H54 (cell line): Measurements from ENCODE around the gene YIPF6.
"Not testable (repeated sequence)": the region's sequence is repeated elsewhere in the genome, so short reads cannot be mapped to it uniquely, and the experiment has no call there.

Experiments used
- DNase-seq: peaks from one replicate; pipeline ENCODE4 v3.0.0; 2011; ENCODE audit warnings: low spot score, mixed read lengths; ENCODE audit not compliant: insufficient read length
- FAIRE-seq: peaks from 3 replicates; lab custom pipeline; 2011; peaks lifted over from hg19 to GRCh38; lab: Jason Lieb, UNC
- POLR2A ChIP-seq: IDR thresholded peaks from 2 replicates; pipeline ENCODE4 v1.6.1; 2011; ENCODE audit warnings: low read depth, mild to moderate bottlenecking, low read length

The YIPF6 gene, protein sequence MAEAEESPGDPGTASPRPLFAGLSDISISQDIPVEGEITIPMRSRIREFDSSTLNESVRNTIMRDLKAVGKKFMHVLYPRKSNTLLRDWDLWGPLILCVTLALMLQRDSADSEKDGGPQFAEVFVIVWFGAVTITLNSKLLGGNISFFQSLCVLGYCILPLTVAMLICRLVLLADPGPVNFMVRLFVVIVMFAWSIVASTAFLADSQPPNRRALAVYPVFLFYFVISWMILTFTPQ

GRCh38 chrX:68498508-68499379 lies at the start of gene YIPF6:
Gene YIPF6, plus strand, starts transcription at chrX:68499051. Its CDS starts 16 bp downstream, at chrX:68499067.
- TF ChIP-seq POLR2A, result peak; percentile 93
- DNase-seq, result peak; percentile 61
- FAIRE-seq, result peak; percentile 65

- FAIRE-seq, result no peak
- DNase-seq, result no peak
- no peak for TF ChIP-seq POLR2A
Observed at GRCh38 chrX:68451720-68452119, 47.1 kb upstream of the YIPF6 start.

DNA sequence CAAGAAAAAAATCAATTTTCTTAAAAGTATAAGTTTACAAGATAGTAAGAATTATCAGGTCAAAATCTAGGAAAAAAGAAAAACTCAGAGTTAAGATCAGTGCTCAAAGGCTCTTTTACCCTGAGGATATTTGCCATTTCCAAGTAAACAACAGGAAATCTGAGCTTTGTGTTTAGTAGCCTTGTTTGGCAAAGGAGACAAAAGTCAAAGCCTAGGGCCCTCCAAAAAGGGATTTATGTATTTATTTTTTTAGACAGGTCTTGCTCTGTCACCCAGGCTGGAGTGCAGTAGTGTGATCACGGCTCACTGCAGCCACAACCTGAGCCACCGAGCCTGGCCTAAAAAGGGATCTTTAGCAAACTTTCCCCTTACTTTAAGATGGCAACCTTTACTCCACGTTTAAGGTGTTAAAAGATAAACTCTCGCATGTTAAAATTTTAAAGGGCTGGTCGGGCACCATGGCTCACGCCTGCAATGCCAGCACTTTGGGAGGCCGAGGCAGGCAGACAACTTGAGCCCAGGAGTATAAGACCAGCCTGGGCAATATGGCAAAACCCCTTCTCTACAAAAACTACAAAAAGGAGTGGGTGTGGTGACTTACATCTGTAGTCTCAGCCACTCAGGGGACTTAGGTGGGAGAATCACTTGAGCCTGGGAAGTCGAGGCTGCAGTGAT lies 44.2 kb upstream of the YIPF6 start:
- DNase-seq (no peak), FAIRE-seq (no peak)
- no peak for TF ChIP-seq POLR2A

DNA sequence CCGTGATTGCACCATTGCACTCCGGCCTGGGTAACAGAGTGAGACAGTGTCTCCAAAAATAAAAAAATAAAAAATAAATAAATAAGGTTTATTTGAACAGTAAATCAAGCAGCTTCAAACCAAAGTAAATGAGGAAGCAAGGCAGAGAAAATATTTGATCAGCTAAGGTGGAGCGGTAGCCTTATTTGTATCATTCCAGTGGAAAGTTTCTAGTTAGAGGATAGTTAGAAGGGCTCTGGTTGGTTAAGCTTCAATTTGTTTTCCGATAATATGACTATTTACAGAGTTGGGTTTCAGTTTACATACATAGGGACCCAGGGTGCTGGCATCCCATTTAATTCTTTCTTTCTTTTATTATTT lies 43.7 kb upstream of the YIPF6 start:
- DNase-seq (no peak), FAIRE-seq (no peak)
- TF ChIP-seq POLR2A, result no peak

- FAIRE-seq (no peak), DNase-seq (no peak)
- TF ChIP-seq POLR2A, result no peak
Observed at GRCh38 chrX:68461093-68461492, 37.8 kb upstream of the YIPF6 start.

DNA sequence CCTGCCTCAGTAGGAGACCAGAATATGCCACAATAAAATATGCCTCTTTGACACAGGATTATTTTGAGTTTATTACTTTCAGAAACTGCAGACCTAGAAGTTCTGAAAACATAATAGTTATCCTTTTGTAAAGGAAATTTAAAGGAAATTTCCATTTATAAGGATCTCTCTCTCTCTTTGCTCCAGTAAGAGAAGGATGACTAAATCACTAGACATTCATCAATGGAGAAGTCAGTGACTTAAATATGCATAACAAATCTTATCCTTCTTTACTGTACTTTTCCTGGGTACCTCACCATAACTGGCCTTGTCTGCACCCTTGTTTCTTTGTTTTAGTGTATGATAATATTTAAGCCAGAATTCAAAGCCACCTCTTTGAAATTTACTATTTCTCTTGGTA lies 37.3 kb upstream of the YIPF6 start:
- DNase-seq, result no peak
- no peak for FAIRE-seq
- TF ChIP-seq POLR2A, result no peak

DNA sequence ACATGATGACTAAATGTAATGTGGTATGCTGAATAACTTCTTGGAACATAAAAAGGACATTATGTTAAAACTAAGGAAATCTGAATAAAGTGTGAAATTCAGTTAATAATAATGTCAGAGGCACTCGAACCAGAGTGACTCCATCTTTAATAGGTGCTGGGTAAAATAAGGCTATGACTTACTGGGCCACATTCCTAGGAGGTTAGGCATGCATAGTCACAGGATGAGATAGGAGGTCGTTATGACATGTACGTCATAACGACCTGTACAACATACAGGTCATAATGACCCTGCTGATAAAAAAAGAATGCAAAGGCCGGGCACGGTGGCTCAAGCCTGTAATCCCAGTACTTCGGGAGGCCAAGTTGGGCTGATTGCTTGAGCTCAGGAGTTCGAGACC lies 36.7 kb upstream of the YIPF6 start:
- FAIRE-seq, result peak; percentile 36
- TF ChIP-seq POLR2A, result no peak
- DNase-seq, result no peak

DNA sequence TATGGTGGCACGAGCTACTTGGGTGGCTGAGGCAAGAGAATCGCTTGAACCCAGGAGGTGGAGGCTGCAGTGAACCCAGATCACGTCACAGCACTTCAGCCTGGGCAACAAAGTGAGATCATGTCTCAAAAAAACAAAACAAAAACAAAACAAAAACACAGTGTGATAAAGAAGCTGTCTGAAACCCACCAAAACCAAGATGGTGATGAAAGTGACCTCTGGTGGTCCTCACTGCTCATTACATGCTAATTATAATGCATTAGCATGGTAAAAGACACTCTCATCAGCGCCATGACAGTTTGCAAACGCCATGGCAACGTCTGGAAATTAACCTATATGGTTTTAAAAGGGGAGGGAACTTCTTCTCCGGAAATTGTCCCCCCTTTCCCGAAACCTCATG lies 36.2 kb upstream of the YIPF6 start:
- peak; percentile 86 for FAIRE-seq
- no peak for DNase-seq
- no peak for TF ChIP-seq POLR2A

GRCh38 chrX:68463880-68464279 lies 35.0 kb upstream of the YIPF6 start:
- no peak for TF ChIP-seq POLR2A
- DNase-seq, result no peak
- FAIRE-seq, result no peak

- no peak for TF ChIP-seq POLR2A
- FAIRE-seq, result no peak
Observed at GRCh38 chrX:68464796-68465195, 34.1 kb upstream of the YIPF6 start.

GRCh38 chrX:68480969-68481368 lies 17.9 kb upstream of the YIPF6 start:
- DNase-seq (no peak), FAIRE-seq (no peak)
- no peak for TF ChIP-seq POLR2A

More at GRCh38 chrX:68464796-68465195, 34.1 kb upstream of the YIPF6 start:
- DNase-seq, result no peak

GRCh38 chrX:68486198-68486597 lies 12.7 kb upstream of the YIPF6 start:
- FAIRE-seq, DNase-seq: not testable (repeated sequence)

GRCh38 chrX:68487254-68487653 lies 11.6 kb upstream of the YIPF6 start:
- TF ChIP-seq POLR2A, result no peak
- FAIRE-seq, result no peak
- no peak for DNase-seq

DNA sequence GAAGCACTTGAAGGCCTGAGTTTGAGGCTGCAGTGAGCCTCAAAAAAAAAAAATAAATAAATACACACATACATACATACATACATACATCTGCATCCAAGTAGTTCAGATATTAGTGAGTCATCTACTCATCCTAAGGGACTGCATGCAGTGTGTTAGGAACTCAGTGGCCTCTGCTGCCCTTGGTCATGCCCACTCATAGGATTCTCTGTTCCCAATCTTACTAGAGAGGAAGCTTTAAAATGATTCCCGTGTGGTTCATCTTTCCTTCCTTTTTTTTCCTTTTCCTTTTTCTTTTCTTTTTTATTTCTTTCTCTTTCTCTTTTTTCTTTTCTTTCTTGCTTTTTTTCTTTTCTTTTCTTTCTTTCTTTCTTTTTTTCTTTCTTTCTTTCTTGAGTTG lies 10.9 kb upstream of the YIPF6 start:
- TF ChIP-seq POLR2A, result no peak
- FAIRE-seq (no peak), DNase-seq (no peak)
